OCI-LY7 (cell line): Measurements from ENCODE around the gene ADAMTS17. TPM values are rescaled to one million over a fixed set of nuclear protein-coding genes. Genes with fewer than 3 reads are reported as not detected.

Experiments used
- BruUV-seq: library from RNA; stranded (reverse); fragments of 400-500 nt; replicated peaks from 2 replicates; lab custom pipeline; 2021; lab: Mats Ljungman, UMichigan
- CTCF ChIA-PET: fragments of 300-600 bp; sonication (Branson Sonifier 250); formaldehyde crosslinking; loops from one replicate; lab custom pipeline; 2022; ENCODE audit warnings: antibody characterized with exemption; ENCODE audit not compliant: unreplicated experiment; lab: Charles Lee
- POLR2A ChIA-PET: fragments of 300-600 bp; sonication (Branson Sonifier 250); formaldehyde crosslinking; loops from one replicate; lab custom pipeline; 2022; ENCODE audit warnings: antibody characterized with exemption; lab: Charles Lee
- DNase-seq: peaks from one replicate; pipeline ENCODE4 v3.0.0-alpha.2; 2015; ENCODE audit warnings: low spot score
- H2AFZ ChIP-seq: fragments of 200-600 bp; sonication (generic), shearing (Covaris generic); 2 replicates; pipeline ENCODE4 v1.6.1; 2014; ENCODE audit warnings: mild to moderate bottlenecking, antibody characterized with exemption, low read length, moderate library complexity
- H3K27ac ChIP-seq: fragments of 200-600 bp; sonication (generic); 2 replicates; pipeline ENCODE4 v1.5.1; 2014; ENCODE audit warnings: mixed run types, low read depth, mild to moderate bottlenecking, moderate library complexity, low read length, inconsistent platforms; ENCODE audit not compliant: poor library complexity, severe bottlenecking
- H3K36me3 ChIP-seq: fragments of 200-600 bp; sonication (generic); 2 replicates; pipeline ENCODE4 v1.6.1; 2014; ENCODE audit warnings: mild to moderate bottlenecking, antibody characterized with exemption, low read length, moderate library complexity, mixed read lengths; ENCODE audit not compliant: insufficient read depth
- H3K4me1 ChIP-seq: fragments of 200-600 bp; sonication (generic); 2 replicates; pipeline ENCODE4 v1.5.1; 2014; ENCODE audit warnings: mild to moderate bottlenecking, low read length; ENCODE audit not compliant: insufficient read depth, poor library complexity, severe bottlenecking
- H3K4me2 ChIP-seq: fragments of 200-600 bp; sonication (generic); 2 replicates; pipeline ENCODE4 v1.6.1; 2014; ENCODE audit warnings: mild to moderate bottlenecking, low read length
- H3K4me3 ChIP-seq: fragments of 200-600 bp; sonication (generic); 2 replicates; pipeline ENCODE4 v1.5.1; 2014; ENCODE audit warnings: mild to moderate bottlenecking, low read depth, low read length; ENCODE audit not compliant: poor library complexity, severe bottlenecking
- H3K79me2 ChIP-seq: fragments of 200-600 bp; sonication (generic); 2 replicates; pipeline ENCODE4 v1.6.1; 2016; ENCODE audit warnings: low read depth, mild to moderate bottlenecking, low read length, moderate library complexity, mixed read lengths; ENCODE audit not compliant: insufficient read depth
- H3K9me2 ChIP-seq: fragments of 200-600 bp; sonication (generic); 2 replicates; pipeline ENCODE4 v1.6.1; 2016; ENCODE audit warnings: mild to moderate bottlenecking, low read length, mixed read lengths; ENCODE audit not compliant: insufficient read depth
- H3K9me3 ChIP-seq: fragments of 200-600 bp; sonication (generic); 2 replicates; pipeline ENCODE4 v1.6.1; 2014; ENCODE audit warnings: mild to moderate bottlenecking, mixed run types, low read length, mixed read lengths
- H4K20me1 ChIP-seq: fragments of 200-600 bp; sonication (generic); 2 replicates; pipeline ENCODE4 v1.6.1; 2014; ENCODE audit warnings: mild to moderate bottlenecking, antibody characterized with exemption, low read length, moderate library complexity, mixed read lengths; ENCODE audit not compliant: insufficient read depth
- EZH2phosphoT487 ChIP-seq: fragments of 200-600 bp; sonication (generic); IDR thresholded peaks from 2 replicates; pipeline ENCODE4 v1.6.1; 2018; ENCODE audit warnings: low read depth, borderline replicate concordance, mild to moderate bottlenecking, mixed run types, antibody characterized with exemption, low read length, moderate library complexity, mixed read lengths
- intact Hi-C: fragments of 100-400 bp; cut with micrococcal nuclease; formaldehyde crosslinking; loops from one replicate; pipeline ENCODE4 v1.10.0; 2022; ENCODE audit not compliant: unreplicated experiment
- total RNA-seq, 2 experiments: library from RNA; depleted of rRNA in 1 of 2; stranded (reverse); fragments of >200 nt in 1 of 2; shearing (Covaris generic) in 1 of 2; gene quantifications; 2 replicates each; pipeline ENCODE4 v1.2.3, GENCODE V29; 2014 to 2022
- TF ChIP-seq, protein P1 (sequence below): fragments of 200-600 bp; sonication (generic); conservative IDR thresholded peaks from 2 replicates; pipeline ENCODE4 v1.5.1; 2014; ENCODE audit warnings: mild to moderate bottlenecking, antibody characterized with exemption, low read length, moderate library complexity, mixed read lengths

ADAMTS17 gene
- total RNA-seq, 2 experiments from 2014 or later = not detected

DNA sequence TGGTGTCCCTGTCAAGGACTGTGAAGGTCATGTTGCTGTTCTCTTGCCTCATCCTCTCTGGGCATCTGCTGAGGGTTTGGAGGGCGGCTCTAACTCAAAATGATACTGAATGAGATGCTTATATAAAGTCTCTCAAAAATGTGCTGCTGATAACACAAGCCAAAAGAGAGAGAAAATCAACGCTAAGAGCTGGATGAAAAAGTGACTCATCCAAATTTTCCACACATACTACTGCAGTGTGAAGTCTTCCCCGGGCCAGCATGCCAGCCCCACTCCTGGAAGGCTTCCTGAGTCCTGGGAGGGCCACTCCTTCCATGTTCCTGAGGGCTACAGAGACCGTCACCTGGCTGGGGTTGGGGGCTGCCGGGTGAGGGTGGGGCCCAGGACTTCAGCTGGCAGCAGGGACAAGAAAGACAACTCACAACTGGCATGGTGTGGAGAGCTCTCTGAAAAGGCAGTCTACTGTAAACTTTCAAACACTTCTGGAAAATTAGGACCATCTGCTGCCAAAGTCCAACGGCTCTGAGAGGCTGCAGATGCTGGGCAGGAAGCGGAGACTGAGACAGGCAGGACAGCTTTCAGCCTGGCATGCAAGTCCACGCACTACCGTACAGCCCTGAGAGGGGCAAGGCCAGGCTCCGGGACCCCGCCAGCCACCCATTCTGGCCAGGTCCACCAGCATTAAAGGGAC lies 200.3 kb downstream of the ADAMTS17 start:
- Histone ChIP-seq H3K9me2 (no peaks in the 10 kb centered on the region), H3K4me1 (no peaks in the 10 kb centered on the region), H3K4me2 (no peak overlapping the region), H3K36me3 (no peaks in the 10 kb centered on the region; the same call in 1 of the 2 replicates), H2AFZ (no peak overlapping the region), H3K9me3 (no peaks in the 10 kb centered on the region), H3K27ac (no peak overlapping the region), H4K20me1 (no peaks in the 10 kb centered on the region), H3K79me2 (no peaks in the 10 kb centered on the region), H3K4me3 (no peak overlapping the region)
- ChIA-PET POLR2A (interaction anchor here (0.6 kb wide), 1 partner anchor 1802 kb away, joined by 3 read pairs; no protein-coding TSS in a partner anchor), CTCF (no interaction called here)
- intact Hi-C loops = no loop called here
- no TSS peak for BruUV-seq
- DNase-seq = no peak
- TF ChIP-seq, protein P1, sequence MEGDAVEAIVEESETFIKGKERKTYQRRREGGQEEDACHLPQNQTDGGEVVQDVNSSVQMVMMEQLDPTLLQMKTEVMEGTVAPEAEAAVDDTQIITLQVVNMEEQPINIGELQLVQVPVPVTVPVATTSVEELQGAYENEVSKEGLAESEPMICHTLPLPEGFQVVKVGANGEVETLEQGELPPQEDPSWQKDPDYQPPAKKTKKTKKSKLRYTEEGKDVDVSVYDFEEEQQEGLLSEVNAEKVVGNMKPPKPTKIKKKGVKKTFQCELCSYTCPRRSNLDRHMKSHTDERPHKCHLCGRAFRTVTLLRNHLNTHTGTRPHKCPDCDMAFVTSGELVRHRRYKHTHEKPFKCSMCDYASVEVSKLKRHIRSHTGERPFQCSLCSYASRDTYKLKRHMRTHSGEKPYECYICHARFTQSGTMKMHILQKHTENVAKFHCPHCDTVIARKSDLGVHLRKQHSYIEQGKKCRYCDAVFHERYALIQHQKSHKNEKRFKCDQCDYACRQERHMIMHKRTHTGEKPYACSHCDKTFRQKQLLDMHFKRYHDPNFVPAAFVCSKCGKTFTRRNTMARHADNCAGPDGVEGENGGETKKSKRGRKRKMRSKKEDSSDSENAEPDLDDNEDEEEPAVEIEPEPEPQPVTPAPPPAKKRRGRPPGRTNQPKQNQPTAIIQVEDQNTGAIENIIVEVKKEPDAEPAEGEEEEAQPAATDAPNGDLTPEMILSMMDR = no peak
- no peak for TF ChIP-seq EZH2phosphoT487

DNA sequence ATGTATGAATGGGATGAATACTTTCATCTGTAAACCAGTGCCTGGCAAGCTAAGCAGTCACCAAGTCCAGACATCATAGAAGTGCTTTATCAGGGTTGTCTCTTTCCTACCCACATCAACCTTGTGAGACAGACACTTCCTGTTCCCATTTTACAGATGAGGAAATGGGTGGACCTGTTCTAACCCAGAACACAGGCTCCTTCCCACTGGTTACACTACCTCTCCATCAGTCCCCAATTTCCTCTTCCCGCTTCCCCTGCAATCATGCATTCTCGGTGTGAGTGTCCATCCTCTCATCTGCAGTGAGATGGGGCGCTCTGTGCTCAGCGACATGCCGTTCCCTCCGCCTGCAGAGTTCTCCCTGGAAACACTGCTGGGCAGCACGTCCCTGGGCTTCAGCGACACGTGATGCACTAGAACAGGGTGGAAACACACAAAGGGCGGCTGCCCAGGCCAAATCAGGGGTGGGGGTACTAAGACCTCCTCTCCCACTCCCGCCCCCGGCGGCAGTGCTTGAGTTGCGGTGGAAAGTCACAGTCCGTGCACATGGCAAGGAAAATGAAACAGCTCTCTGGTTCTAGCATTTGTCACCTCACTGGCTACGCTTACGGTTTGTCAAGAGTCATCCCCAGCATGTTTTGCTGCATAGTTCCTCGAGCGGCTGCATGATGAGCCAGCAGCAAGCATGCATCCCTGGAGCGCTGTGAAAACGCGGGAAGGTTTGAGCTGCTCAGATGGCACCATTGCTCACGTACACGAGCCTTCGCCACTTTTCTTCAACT lies 201.1 kb downstream of the ADAMTS17 start:
- no peak overlapping the region for H3K4me3 ChIP-seq
- H3K9me3 ChIP-seq = no peaks in the 10 kb centered on the region
- H3K4me1 ChIP-seq = no peaks in the 10 kb centered on the region
- no peaks in the 10 kb centered on the region for H3K9me2 ChIP-seq
- TF ChIP-seq, protein P1 = no peak
- no peak for TF ChIP-seq EZH2phosphoT487
- H3K79me2 ChIP-seq = no peaks in the 10 kb centered on the region
- no peak overlapping the region for H3K27ac ChIP-seq
- no peak for DNase-seq
- H3K4me2 ChIP-seq = no peak overlapping the region
- no peaks in the 10 kb centered on the region for H4K20me1 ChIP-seq
- BruUV-seq = no TSS peak
- H3K36me3 ChIP-seq = no peaks in the 10 kb centered on the region; the same call in 1 of the 2 replicates
- H2AFZ ChIP-seq = no peak overlapping the region
- ChIA-PET POLR2A (no interaction called here), CTCF (no interaction called here)
- intact Hi-C loops = no loop called here
